HL-60 (cell line): Measurements from ENCODE around the gene PRKCE.

Experiments
- DNase-seq, 2 experiments: peaks; one replicate each; pipeline ENCODE4 v3.0.0-alpha.2; 2010 to 2020; ENCODE audit warnings: low read depth in 1 of 2, low spot score in 1 of 2
- H3K27ac ChIP-seq: fragments of 250-450 bp; sonication (Bioruptor Pico); replicated peaks from 2 replicates; pipeline ENCODE4 v1.5.1; 2020; ENCODE audit warnings: mild to moderate bottlenecking, moderate library complexity
- H3K27me3 ChIP-seq: fragments of 250-450 bp; sonication (Bioruptor Pico); 2 replicates; pipeline ENCODE4 v1.5.1; 2021; ENCODE audit warnings: mild to moderate bottlenecking, moderate library complexity; ENCODE audit not compliant: insufficient read depth, poor library complexity, severe bottlenecking
- H3K4me3 ChIP-seq: replicated peaks from 2 replicates; pipeline ENCODE4 v1.5.1; 2011; ENCODE audit warnings: mild to moderate bottlenecking, control low read depth, low read length; ENCODE audit not compliant: insufficient read depth
- GABPA ChIP-seq: IDR thresholded peaks from 2 replicates; pipeline ENCODE4 v1.6.1; 2012; ENCODE audit warnings: low read depth
- POLR2AphosphoS5 ChIP-seq: IDR thresholded peaks from 2 replicates; pipeline ENCODE4 v1.6.1; 2012; ENCODE audit warnings: low read depth
- SPI1 ChIP-seq: IDR thresholded peaks from 2 replicates; pipeline ENCODE4 v1.6.1; 2012; ENCODE audit warnings: low read depth, mild to moderate bottlenecking, borderline replicate concordance
- TF ChIP-seq, protein P1 (sequence below): IDR thresholded peaks from 2 replicates; pipeline ENCODE4 v1.6.1; 2012; ENCODE audit warnings: low read depth; ENCODE audit not compliant: insufficient replicate concordance
- TF ChIP-seq, protein P2 (sequence below): IDR thresholded peaks from one replicate; pipeline ENCODE4 v1.5.1; 2011; ENCODE audit warnings: low read length, control low read depth, inconsistent platforms; ENCODE audit not compliant: insufficient read depth

Gene PRKCE

DNA sequence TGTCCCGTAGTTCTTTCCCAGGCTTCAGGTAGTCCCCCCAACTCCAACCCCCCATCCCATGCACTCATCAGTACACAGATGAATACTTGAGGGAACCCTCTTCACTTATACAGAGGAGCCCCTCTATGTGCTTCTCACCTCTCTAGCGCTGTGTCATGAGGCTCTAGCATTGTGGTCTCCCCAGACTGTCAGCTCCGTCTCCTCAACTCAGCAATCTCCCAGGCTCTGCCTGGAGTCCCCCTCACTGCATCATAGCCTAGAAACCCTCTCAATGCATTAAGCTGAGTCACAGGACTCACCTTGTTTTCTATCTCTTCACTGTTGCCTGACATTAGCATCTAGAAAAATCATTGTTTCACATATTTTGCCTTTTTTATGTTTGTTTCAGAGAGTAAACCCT, 20.2 kb upstream of the PRKCE start:
- Histone ChIP-seq H3K27me3 (no peaks in the 10 kb centered on the region), H3K4me3 (no peak overlapping the region), H3K27ac (no peak overlapping the region)
- DNase-seq: no peak
- no peak for TF ChIP-seq POLR2AphosphoS5
- TF ChIP-seq SPI1: no peak
- no peak for TF ChIP-seq GABPA
- TF ChIP-seq, protein P1, sequence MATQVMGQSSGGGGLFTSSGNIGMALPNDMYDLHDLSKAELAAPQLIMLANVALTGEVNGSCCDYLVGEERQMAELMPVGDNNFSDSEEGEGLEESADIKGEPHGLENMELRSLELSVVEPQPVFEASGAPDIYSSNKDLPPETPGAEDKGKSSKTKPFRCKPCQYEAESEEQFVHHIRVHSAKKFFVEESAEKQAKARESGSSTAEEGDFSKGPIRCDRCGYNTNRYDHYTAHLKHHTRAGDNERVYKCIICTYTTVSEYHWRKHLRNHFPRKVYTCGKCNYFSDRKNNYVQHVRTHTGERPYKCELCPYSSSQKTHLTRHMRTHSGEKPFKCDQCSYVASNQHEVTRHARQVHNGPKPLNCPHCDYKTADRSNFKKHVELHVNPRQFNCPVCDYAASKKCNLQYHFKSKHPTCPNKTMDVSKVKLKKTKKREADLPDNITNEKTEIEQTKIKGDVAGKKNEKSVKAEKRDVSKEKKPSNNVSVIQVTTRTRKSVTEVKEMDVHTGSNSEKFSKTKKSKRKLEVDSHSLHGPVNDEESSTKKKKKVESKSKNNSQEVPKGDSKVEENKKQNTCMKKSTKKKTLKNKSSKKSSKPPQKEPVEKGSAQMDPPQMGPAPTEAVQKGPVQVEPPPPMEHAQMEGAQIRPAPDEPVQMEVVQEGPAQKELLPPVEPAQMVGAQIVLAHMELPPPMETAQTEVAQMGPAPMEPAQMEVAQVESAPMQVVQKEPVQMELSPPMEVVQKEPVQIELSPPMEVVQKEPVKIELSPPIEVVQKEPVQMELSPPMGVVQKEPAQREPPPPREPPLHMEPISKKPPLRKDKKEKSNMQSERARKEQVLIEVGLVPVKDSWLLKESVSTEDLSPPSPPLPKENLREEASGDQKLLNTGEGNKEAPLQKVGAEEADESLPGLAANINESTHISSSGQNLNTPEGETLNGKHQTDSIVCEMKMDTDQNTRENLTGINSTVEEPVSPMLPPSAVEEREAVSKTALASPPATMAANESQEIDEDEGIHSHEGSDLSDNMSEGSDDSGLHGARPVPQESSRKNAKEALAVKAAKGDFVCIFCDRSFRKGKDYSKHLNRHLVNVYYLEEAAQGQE: no peak
- TF ChIP-seq, protein P2, sequence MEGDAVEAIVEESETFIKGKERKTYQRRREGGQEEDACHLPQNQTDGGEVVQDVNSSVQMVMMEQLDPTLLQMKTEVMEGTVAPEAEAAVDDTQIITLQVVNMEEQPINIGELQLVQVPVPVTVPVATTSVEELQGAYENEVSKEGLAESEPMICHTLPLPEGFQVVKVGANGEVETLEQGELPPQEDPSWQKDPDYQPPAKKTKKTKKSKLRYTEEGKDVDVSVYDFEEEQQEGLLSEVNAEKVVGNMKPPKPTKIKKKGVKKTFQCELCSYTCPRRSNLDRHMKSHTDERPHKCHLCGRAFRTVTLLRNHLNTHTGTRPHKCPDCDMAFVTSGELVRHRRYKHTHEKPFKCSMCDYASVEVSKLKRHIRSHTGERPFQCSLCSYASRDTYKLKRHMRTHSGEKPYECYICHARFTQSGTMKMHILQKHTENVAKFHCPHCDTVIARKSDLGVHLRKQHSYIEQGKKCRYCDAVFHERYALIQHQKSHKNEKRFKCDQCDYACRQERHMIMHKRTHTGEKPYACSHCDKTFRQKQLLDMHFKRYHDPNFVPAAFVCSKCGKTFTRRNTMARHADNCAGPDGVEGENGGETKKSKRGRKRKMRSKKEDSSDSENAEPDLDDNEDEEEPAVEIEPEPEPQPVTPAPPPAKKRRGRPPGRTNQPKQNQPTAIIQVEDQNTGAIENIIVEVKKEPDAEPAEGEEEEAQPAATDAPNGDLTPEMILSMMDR: no peak

- H3K4me3 ChIP-seq: no peak overlapping the region
- H3K27ac ChIP-seq: no peak overlapping the region
- DNase-seq: no peak
- TF ChIP-seq GABPA (no peak), POLR2AphosphoS5 (no peak), SPI1 (no peak)
- TF ChIP-seq, protein P2: no peak
- TF ChIP-seq, protein P1: no peak
- no peaks in the 10 kb centered on the region for H3K27me3 ChIP-seq
These were observed 19.5 kb upstream of the PRKCE start for GRCh38 chr2:45631955-45632354.

DNA sequence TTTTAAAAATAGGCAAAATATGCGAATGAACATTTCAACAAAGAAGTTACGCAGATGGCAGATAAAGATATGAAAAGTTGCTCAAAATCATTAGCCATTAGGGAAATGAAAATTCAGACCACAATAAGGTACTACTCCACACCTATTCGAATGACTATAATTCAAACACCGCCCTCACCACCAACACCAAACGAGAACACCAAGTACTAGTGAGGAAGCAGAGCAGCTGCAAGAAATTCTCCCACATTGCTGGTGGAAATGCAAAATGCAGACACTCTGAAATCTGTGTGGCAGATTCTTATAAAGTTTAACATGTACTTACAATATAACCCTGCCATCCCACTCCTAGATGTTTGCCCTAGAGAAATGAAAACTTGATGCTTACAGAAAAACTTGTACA, 17.3 kb upstream of the PRKCE start:
- no peak overlapping the region for H3K27ac ChIP-seq
- no peak for TF ChIP-seq SPI1
- TF ChIP-seq, protein P1: no peak
- TF ChIP-seq, protein P2: no peak
- TF ChIP-seq POLR2AphosphoS5: no peak
- TF ChIP-seq GABPA: no peak
- no peak overlapping the region for H3K4me3 ChIP-seq
- no peaks in the 10 kb centered on the region for H3K27me3 ChIP-seq
- DNase-seq: no peak
